Pulmonary artery endothelial cell (primary cell): Measurements from ENCODE around the gene VPS39. TPM values are rescaled to one million over a fixed set of nuclear protein-coding genes. Genes with fewer than 3 reads are reported as not detected.

ENCODE experiments used
- DNase-seq: peaks from one replicate; pipeline ENCODE4 v3.0.0-alpha.2; 2011; ENCODE audit warnings: low read depth, low spot score
- total RNA-seq: library from RNA; depleted of rRNA; stranded (reverse); fragments of >200 nt; gene quantifications from 2 replicates; pipeline ENCODE4 v1.2.3, GENCODE V29; 2014

The VPS39 gene
- total RNA-seq, 1 donor from 2014 or later, result 32.2 TPM

- DNase-seq, result no peak
These were observed 6.3 kb downstream of the VPS39 start for GRCh38 chr15:42201801-42202200.

- no peak for DNase-seq
These were observed 9.0 kb downstream of the VPS39 start for GRCh38 chr15:42199126-42199525.

GRCh38 chr15:42198516-42198915 is 9.6 kb downstream of the VPS39 start:
- no peak for DNase-seq

- DNase-seq, result no peak
These were observed 13.6 kb downstream of the VPS39 start for GRCh38 chr15:42194513-42194912.

GRCh38 chr15:42193383-42193782 is 14.7 kb downstream of the VPS39 start:
- DNase-seq, result no peak

GRCh38 chr15:42191610-42192346 is 16.3 kb downstream of the VPS39 start:
- DNase-seq, result no peak

- DNase-seq, result no peak
These were observed 17.7 kb downstream of the VPS39 start for GRCh38 chr15:42190370-42190769.

- DNase-seq, result no peak
These were observed 22.3 kb downstream of the VPS39 start for GRCh38 chr15:42185801-42186200.

- DNase-seq, result no peak
These were observed 23.4 kb downstream of the VPS39 start for GRCh38 chr15:42184736-42185135.

- DNase-seq, result no peak
These were observed 23.8 kb downstream of the VPS39 start for GRCh38 chr15:42184296-42184695.

GRCh38 chr15:42182961-42183360 is 25.1 kb downstream of the VPS39 start:
- no peak for DNase-seq

GRCh38 chr15:42182328-42182886 is 25.7 kb downstream of the VPS39 start:
- DNase-seq, result no peak

- no peak for DNase-seq
These were observed 30.0 kb downstream of the VPS39 start for GRCh38 chr15:42178056-42178455.

GRCh38 chr15:42175671-42176070 is 32.4 kb downstream of the VPS39 start:
- DNase-seq, result peak; percentile 27

- no peak for DNase-seq
These were observed 35.6 kb downstream of the VPS39 start for GRCh38 chr15:42172475-42172874.

- no peak for DNase-seq
These were observed 36.3 kb downstream of the VPS39 start for GRCh38 chr15:42171795-42172194.

GRCh38 chr15:42171122-42171521 is 37.0 kb downstream of the VPS39 start:
- DNase-seq, result no peak

- DNase-seq, result no peak
These were observed 41.7 kb downstream of the VPS39 start for GRCh38 chr15:42166225-42166940.

- no peak for DNase-seq
These were observed 43.0 kb downstream of the VPS39 start for GRCh38 chr15:42165106-42165505.

GRCh38 chr15:42163947-42164550 is 44.1 kb downstream of the VPS39 start:
- DNase-seq, result no peak

- no peak for DNase-seq
These were observed 44.8 kb downstream of the VPS39 start for GRCh38 chr15:42163291-42163690.

- no peak for DNase-seq
These were observed 48.0 kb downstream of the VPS39 start for GRCh38 chr15:42160136-42160535.
